GM23338 (cell line): ENCODE measurements around the gene RIC8B. TPM values are rescaled to one million over a fixed set of nuclear protein-coding genes. Genes with fewer than 3 reads are reported as not detected.

Experiments used
- ATAC-seq: fragments of 200-7000 bp; cut with Tn5 transposase; 3 replicates; pipeline ENCODE4 v1.9.1; 2020
- DNase-seq: peaks from one replicate; pipeline ENCODE4 v3.0.0-alpha.2; 2015; ENCODE audit warnings: low spot score
- H2AFZ ChIP-seq: fragments of 200-600 bp; sonication (generic); 2 replicates; pipeline ENCODE4 v1.8.0; 2016; ENCODE audit warnings: antibody characterized with exemption, mild to moderate bottlenecking, moderate library complexity
- H3F3A ChIP-seq: fragments of 200-600 bp; sonication (generic); replicated peaks from 2 replicates; pipeline ENCODE4 v1.8.0; 2017; ENCODE audit warnings: antibody characterized with exemption, mixed run types, low read depth
- H3K27ac ChIP-seq: fragments of 200-600 bp; sonication (generic); 2 replicates; pipeline ENCODE4 v1.6.1; 2016; ENCODE audit warnings: low read depth
- H3K27me3 ChIP-seq: fragments of 200-600 bp; sonication (generic); 2 replicates; pipeline ENCODE4 v1.8.0; 2016; ENCODE audit warnings: mild to moderate bottlenecking, mixed run types, moderate library complexity; ENCODE audit not compliant: insufficient read depth
- H3K36me3 ChIP-seq: fragments of 200-600 bp; sonication (generic); 2 replicates; pipeline ENCODE4 v1.8.0; 2016; ENCODE audit warnings: mild to moderate bottlenecking; ENCODE audit not compliant: insufficient read depth
- H3K4me1 ChIP-seq: fragments of 200-600 bp; sonication (generic); 2 replicates; pipeline ENCODE4 v1.8.0; 2016; ENCODE audit warnings: mild to moderate bottlenecking, moderate library complexity; ENCODE audit not compliant: insufficient read depth
- H3K4me2 ChIP-seq: fragments of 200-600 bp; sonication (generic); 2 replicates; pipeline ENCODE4 v1.7.1; 2017; ENCODE audit warnings: mixed run types
- H3K4me3 ChIP-seq: fragments of 200-600 bp; sonication (generic); 2 replicates; pipeline ENCODE4 v1.6.1; 2016; ENCODE audit warnings: mixed run types
- H3K79me2 ChIP-seq: fragments of 200-600 bp; sonication (generic); replicated peaks from 2 replicates; pipeline ENCODE4 v1.8.0; 2017; ENCODE audit warnings: mild to moderate bottlenecking; ENCODE audit not compliant: insufficient read depth
- H3K9me2 ChIP-seq: fragments of 200-600 bp; sonication (generic); 2 replicates; pipeline ENCODE4 v1.8.0; 2017; ENCODE audit not compliant: insufficient read depth
- H4K20me1 ChIP-seq: fragments of 200-600 bp; sonication (generic); replicated peaks from 2 replicates; pipeline ENCODE4 v1.8.0; 2017; ENCODE audit warnings: mild to moderate bottlenecking; ENCODE audit not compliant: insufficient read depth
- H3K27ac Mint-ChIP-seq: 2 replicates; pipeline ENCODE4 v1.8.0; 2020; ENCODE audit warnings: inconsistent platforms, mild to moderate bottlenecking, moderate library complexity, mixed read lengths
- H3K27me3 Mint-ChIP-seq: 3 replicates; pipeline ENCODE4 v1.8.0; 2022; ENCODE audit warnings: low read depth, mild to moderate bottlenecking, moderate library complexity, mixed read lengths, inconsistent platforms; ENCODE audit not compliant: insufficient read depth, poor library complexity
- H3K36me3 Mint-ChIP-seq: 3 replicates; pipeline ENCODE4 v1.8.0; 2021; ENCODE audit warnings: low read depth, mild to moderate bottlenecking, inconsistent platforms, moderate library complexity, mixed read lengths
- H3K4me1 Mint-ChIP-seq: 3 replicates; pipeline ENCODE4 v1.8.0; 2020; ENCODE audit warnings: mild to moderate bottlenecking, inconsistent platforms, mixed read lengths
- H3K4me3 Mint-ChIP-seq: 3 replicates; pipeline ENCODE4 v1.8.0; 2021; ENCODE audit warnings: moderate library complexity, mild to moderate bottlenecking, inconsistent platforms, mixed read lengths
- H3K9me3 Mint-ChIP-seq: 3 replicates; pipeline ENCODE4 v1.8.0; 2020; ENCODE audit warnings: moderate library complexity, mild to moderate bottlenecking, inconsistent platforms, mixed read lengths
- CREB1 ChIP-seq: fragments of 250-450 bp; sonication (Bioruptor Pico); IDR thresholded peaks from 2 replicates; pipeline ENCODE4 v1.5.0; 2020; ENCODE audit warnings: low read depth, mild to moderate bottlenecking, moderate library complexity
- CTCF ChIP-seq, 2 experiments: fragments of 200-600 bp in 1 of 2; sonication (generic) in 1 of 2; conservative IDR thresholded peaks; 2 replicates each; pipeline versions ENCODE4 v1.5.1 to v1.6.1; 2016 to 2017; ENCODE audit warnings: antibody characterized with exemption in 2 of 2, low read depth in 2 of 2, mild to moderate bottlenecking in 2 of 2, moderate library complexity in 1 of 2
- ETS1 ChIP-seq: IDR thresholded peaks from 2 replicates; pipeline ENCODE4 v1.6.1; 2016; ENCODE audit warnings: antibody characterized with exemption
- EZH2 ChIP-seq: fragments of 200-600 bp; sonication (generic); IDR thresholded peaks from one replicate; pipeline ENCODE4 v1.8.0; 2017; ENCODE audit warnings: antibody characterized with exemption, mild to moderate bottlenecking, low read depth; ENCODE audit not compliant: unreplicated experiment
- EZH2phosphoT487 ChIP-seq: fragments of 200-600 bp; sonication (generic); IDR thresholded peaks from one replicate; pipeline ENCODE4 v1.8.1; 2018; ENCODE audit warnings: antibody characterized with exemption; ENCODE audit not compliant: unreplicated experiment
- JUNB ChIP-seq: IDR thresholded peaks from one replicate; pipeline ENCODE4 v1.6.1; 2016; ENCODE audit warnings: antibody characterized with exemption; ENCODE audit not compliant: unreplicated experiment
- NANOG ChIP-seq: IDR thresholded peaks from 2 replicates; pipeline ENCODE4 v1.6.1; 2016; ENCODE audit warnings: antibody characterized with exemption, borderline replicate concordance
- POLR2AphosphoS5 ChIP-seq: IDR thresholded peaks from 2 replicates; pipeline ENCODE4 v1.6.1; 2016; ENCODE audit warnings: antibody characterized with exemption, low read depth
- REST ChIP-seq: IDR thresholded peaks from one replicate; pipeline ENCODE4 v1.6.1; 2018; ENCODE audit warnings: antibody characterized with exemption; ENCODE audit not compliant: unreplicated experiment
- STAT1 ChIP-seq: IDR thresholded peaks from one replicate; pipeline ENCODE4 v1.6.1; 2016; ENCODE audit warnings: antibody characterized with exemption; ENCODE audit not compliant: unreplicated experiment
- ZNF114 ChIP-seq: fragments of 250-450 bp; sonication (Bioruptor Pico); IDR thresholded peaks from 2 replicates; pipeline ENCODE4 v1.5.0; 2020; ENCODE audit warnings: mild to moderate bottlenecking, moderate library complexity
- ZNF331 ChIP-seq: fragments of 250-450 bp; sonication (Bioruptor Pico); IDR thresholded peaks from 2 replicates; pipeline ENCODE4 v1.5.0; 2020; ENCODE audit warnings: low read depth, mild to moderate bottlenecking, moderate library complexity
- ZNF462 ChIP-seq: fragments of 250-450 bp; sonication (Bioruptor Pico); IDR thresholded peaks from 2 replicates; pipeline ENCODE4 v1.5.0; 2020; ENCODE audit warnings: mild to moderate bottlenecking, moderate library complexity
- polyA plus RNA-seq: library from polyadenylated mRNA; unstranded; fragments of >200 nt; fragmentation: Nextera tagmentation; extraction: Ambion mirVana; gene quantifications from 2 replicates; pipeline ENCODE4 v1.2.1, GENCODE V29; 2016
- total RNA-seq: library from RNA; depleted of rRNA; stranded (reverse); fragments of >200 nt; shearing (Covaris generic); gene quantifications from 2 replicates; pipeline ENCODE4 v1.2.3, GENCODE V29; 2014

Gene RIC8B
- total and polyA plus RNA-seq, 2 experiments from 2014 or later: 12.3 to 25.5 TPM

- no peaks in the 10 kb centered on the region for H3K27me3 ChIP-seq
- no peaks in the 10 kb centered on the region for H3K9me2 ChIP-seq
- no peaks in the 10 kb centered on the region for H3F3A ChIP-seq
- no peak overlapping the region for H2AFZ ChIP-seq
- Mint-ChIP-seq H3K27me3 (peaks cover 6% of the 10 kb centered on the region), H3K27ac (no peak overlapping the region), H3K4me1 (peaks cover 52% of the 10 kb centered on the region), H3K36me3 (no peaks in the 10 kb centered on the region), H3K9me3 (no peaks in the 10 kb centered on the region), H3K4me3 (no peak overlapping the region)
- no peaks in the 10 kb centered on the region for H3K79me2 ChIP-seq
- H3K4me1 ChIP-seq: peaks cover 36% of the 10 kb centered on the region
- H3K27ac ChIP-seq: no peak overlapping the region
- no peaks in the 10 kb centered on the region for H3K36me3 ChIP-seq
- TF ChIP-seq ZNF331 (no peak), CTCF (conservative IDR thresholded peaks at IDR 0.05; ENCODE audit: low read depth in 2 of 2) (no peak), ZNF462 (CRISPR knock-in tag) (no peak), EZH2phosphoT487 (no peak), CREB1 (CRISPR knock-in tag) (no peak), ETS1 (no peak), NANOG (no peak), POLR2AphosphoS5 (no peak), EZH2 (no peak), STAT1 (no peak), JUNB (no peak), ZNF114 (no peak), REST (no peak)
- no peak overlapping the region for H3K4me3 ChIP-seq
- DNase-seq: no peak
- H3K4me2 ChIP-seq: no peak overlapping the region
- ATAC-seq: no peak
- no peaks in the 10 kb centered on the region for H4K20me1 ChIP-seq
These were observed 33.7 kb upstream of the RIC8B start for GRCh38 chr12:106740818-106741217.
